Left ventricle myocardium inferior (tissue), 1 donor: Measurements from ENCODE around the gene MDFIC. TPM values are rescaled to one million over a fixed set of nuclear protein-coding genes. Genes with fewer than 3 reads are reported as not detected.

Experiments
- DNase-seq: peaks from one replicate; pipeline ENCODE4 v3.0.0-alpha.2; 2020
- H3K27ac ChIP-seq: fragments of 200-600 bp; replicated peaks from 2 replicates; pipeline ENCODE4 v1.8.0; 2021
- H3K27me3 ChIP-seq: fragments of 200-600 bp; 2 replicates; pipeline ENCODE4 v1.8.0; 2021; ENCODE audit warnings: low read depth
- H3K36me3 ChIP-seq: fragments of 200-600 bp; 2 replicates; pipeline ENCODE4 v1.8.0; 2021
- H3K4me1 ChIP-seq: fragments of 200-600 bp; 2 replicates; pipeline ENCODE4 v1.8.0; 2021
- H3K4me3 ChIP-seq: fragments of 200-600 bp; 2 replicates; pipeline ENCODE4 v1.8.0; 2021; ENCODE audit warnings: mild to moderate bottlenecking, moderate library complexity
- H3K9me3 ChIP-seq: fragments of 200-600 bp; replicated peaks from 2 replicates; pipeline ENCODE4 v1.8.0; 2021
- CTCF ChIP-seq: fragments of 200-600 bp; IDR thresholded peaks from 2 replicates; pipeline ENCODE4 v1.8.0; 2021; ENCODE audit warnings: antibody characterized with exemption, mild to moderate bottlenecking, borderline replicate concordance
- intact Hi-C: fragments of 100-400 bp; cut with micrococcal nuclease; formaldehyde crosslinking; loops from one replicate; pipeline ENCODE4 v1.11.0; 2022
- total RNA-seq: library from RNA; stranded (reverse); fragmentation: NEBNext Ultra II Directional; extraction: Animal tissue kit (Norgen Biotek cat#: 25700); gene quantifications from one replicate; pipeline ENCODE4 v1.2.1, GENCODE V29; 2021
- donor health status: DM: no; HTN: yes; CAD: no; lungs with severe emphysema.

Gene MDFIC
- total RNA-seq, 1 donor from 2014 or later, result 26.5 TPM

- no peaks in the 10 kb centered on the region for H3K27me3 ChIP-seq
Measured at GRCh38 chr7:114919587-114919986, 2.3 kb upstream of the MDFIC start.

GRCh38 chr7:114921631-114922025 is 266 bp upstream of the MDFIC start:
- H3K36me3 ChIP-seq, result peaks cover 5% of the 10 kb centered on the region
- peak overlapping the region; percentile 93 for H3K27ac ChIP-seq
- peak overlapping the region; percentile 90 for H3K4me3 ChIP-seq
- no peaks in the 10 kb centered on the region for H3K27me3 ChIP-seq
- H3K9me3 ChIP-seq, result no peaks in the 10 kb centered on the region
- DNase-seq, result no peak
- peaks cover 42% of the 10 kb centered on the region for H3K4me1 ChIP-seq
- TF ChIP-seq CTCF, result no peak
- intact Hi-C loops, result loop anchor here (10.0 kb wide), 1 partner anchor 53 kb away; no protein-coding TSS in a partner anchor

More at GRCh38 chr7:114919587-114919986, 2.3 kb upstream of the MDFIC start:
- no peak for DNase-seq
- intact Hi-C loops, result no loop called here
- Histone ChIP-seq H3K27ac (no peak overlapping the region), H3K36me3 (no peaks in the 10 kb centered on the region), H3K4me1 (peaks cover 24% of the 10 kb centered on the region), H3K4me3 (no peak overlapping the region), H3K9me3 (no peaks in the 10 kb centered on the region)
- TF ChIP-seq CTCF, result no peak

- peak; percentile 28 for DNase-seq
- Histone ChIP-seq H3K4me1 (peaks cover 42% of the 10 kb centered on the region), H3K36me3 (peaks cover 8% of the 10 kb centered on the region), H3K27me3 (no peaks in the 10 kb centered on the region), H3K27ac (peak overlapping the region; percentile 93), H3K9me3 (no peaks in the 10 kb centered on the region), H3K4me3 (peak overlapping the region; percentile 90)
- intact Hi-C loops, result loop anchor here (10.0 kb wide), 1 partner anchor 52 kb away; no protein-coding TSS in a partner anchor
- no peak for TF ChIP-seq CTCF
Measured at GRCh38 chr7:114922652-114923402, 933 bp downstream of the MDFIC start.

GRCh38 chr7:114923403-114923713 is 1.5 kb downstream of the MDFIC start:
- peaks cover 42% of the 10 kb centered on the region for H3K4me1 ChIP-seq

GRCh38 chr7:114924038-114924712 is 2.3 kb downstream of the MDFIC start:
- Histone ChIP-seq H3K4me1 (peaks cover 43% of the 10 kb centered on the region), H3K9me3 (no peaks in the 10 kb centered on the region), H3K4me3 (peak overlapping the region; percentile 90), H3K36me3 (peaks cover 8% of the 10 kb centered on the region), H3K27me3 (no peaks in the 10 kb centered on the region), H3K27ac (peak overlapping the region; percentile 93)
- TF ChIP-seq CTCF, result no peak
- DNase-seq, result no peak
- intact Hi-C loops, result loop anchor here (10.0 kb wide), 1 partner anchor 51 kb away; no protein-coding TSS in a partner anchor

More at GRCh38 chr7:114923403-114923713, 1.5 kb downstream of the MDFIC start:
- no peaks in the 10 kb centered on the region for H3K9me3 ChIP-seq
- peak overlapping the region; percentile 90 for H3K4me3 ChIP-seq
- no peak for TF ChIP-seq CTCF
- peak overlapping the region; percentile 93 for H3K27ac ChIP-seq
- no peaks in the 10 kb centered on the region for H3K27me3 ChIP-seq
- intact Hi-C loops, result loop anchor here (10.0 kb wide), 1 partner anchor 51 kb away; no protein-coding TSS in a partner anchor
- peaks cover 8% of the 10 kb centered on the region for H3K36me3 ChIP-seq
- DNase-seq, result no peak
